Thoracic aorta (tissue), 2 donors: ENCODE measurements around the gene ATXN7. TPM values are rescaled to one million over a fixed set of nuclear protein-coding genes. Genes with fewer than 3 reads are reported as not detected.

ENCODE experiments used
- ATAC-seq: fragments of 150-250 bp; one replicate; pipeline ENCODE4 v1.8.0; 2017; ENCODE audit warnings: low read depth; ENCODE audit not compliant: insufficient number of reproducible peaks, low FRiP score
- DNase-seq: peaks from one replicate; pipeline ENCODE4 v3.0.0-alpha.2; 2020; ENCODE audit warnings: low spot score
- H3K27ac ChIP-seq, 2 donors: fragments of 200-600 bp; sonication (generic); 1 replicate in 1 of 2; 2 replicates in 1 of 2; pipeline ENCODE4 v1.5.1; 2016; ENCODE audit warnings: mild to moderate bottlenecking in 2 of 2, moderate library complexity in 2 of 2
- H3K27me3 ChIP-seq: fragments of 200-600 bp; sonication (generic); replicated peaks from 2 replicates; pipeline ENCODE4 v1.6.0; 2016; ENCODE audit warnings: mild to moderate bottlenecking; ENCODE audit not compliant: insufficient read depth
- H3K36me3 ChIP-seq: fragments of 200-600 bp; sonication (generic); one replicate; pipeline ENCODE4 v1.5.1; 2016
- H3K4me1 ChIP-seq, 2 donors: fragments of 200-600 bp; sonication (generic); 1 replicate in 1 of 2; 2 replicates in 1 of 2; pipeline versions ENCODE4 v1.5.1 to v1.6.0; 2016; ENCODE audit warnings: low read depth in 2 of 2, mild to moderate bottlenecking in 1 of 2; ENCODE audit not compliant: control insufficient read depth in 1 of 2
- H3K4me3 ChIP-seq: fragments of 200-600 bp; sonication (generic); 2 replicates; pipeline ENCODE4 v1.5.1; 2016; ENCODE audit warnings: mild to moderate bottlenecking
- H3K9me3 ChIP-seq: fragments of 200-600 bp; sonication (generic); 2 replicates; pipeline ENCODE4 v1.5.1; 2016
- CTCF ChIP-seq: fragments of 200-600 bp; sonication (generic); IDR thresholded peaks from one replicate; pipeline ENCODE4 v1.5.1; 2019; ENCODE audit warnings: antibody characterized with exemption
- total RNA-seq, 2 donors: library from RNA; depleted of rRNA; stranded (reverse); fragments of >200 nt; gene quantifications; one replicate each; pipeline versions ENCODE4 v1.1.0 to v1.2.3, GENCODE V29; 2016

The ATXN7 gene
- total RNA-seq, 2 donors from 2014 or later, result 32.5 to 38.4 TPM

GRCh38 chr3:63910891-63911290 is 47.2 kb downstream of the ATXN7 start:
- H3K36me3 ChIP-seq, result no peaks in the 10 kb centered on the region
- H3K4me3 ChIP-seq, result peak overlapping the region; percentile 94
- no peaks in the 10 kb centered on the region for H3K9me3 ChIP-seq
- TF ChIP-seq CTCF, result no peak
- H3K27ac ChIP-seq, result peak overlapping the region in 1 of 2 donors; percentile 98
- H3K27me3 ChIP-seq, result no peaks in the 10 kb centered on the region
- ATAC-seq (no peak), DNase-seq (no peak)
- H3K4me1 ChIP-seq, result peaks cover 15 to 26% of the 10 kb centered on the region in 2 donors

- Histone ChIP-seq H3K4me1 (peaks cover 15 to 26% of the 10 kb centered on the region in 2 donors), H3K27me3 (no peaks in the 10 kb centered on the region), H3K27ac (peak overlapping the region; percentile 92 to 98), H3K36me3 (no peaks in the 10 kb centered on the region), H3K9me3 (no peaks in the 10 kb centered on the region), H3K4me3 (peak overlapping the region; percentile 94)
- ATAC-seq (no peak), DNase-seq (no peak)
- no peak for TF ChIP-seq CTCF
These were observed 47.8 kb downstream of the ATXN7 start for GRCh38 chr3:63911509-63911872.

GRCh38 chr3:63911873-63912767 is 48.5 kb downstream of the ATXN7 start, which contains the start of gene SCAANT1:
SCAANT1 (minus strand) TSS chr3:63912383.
- DNase-seq (peak; percentile 75), ATAC-seq (peak; percentile 90)
- peak within 1 kb of the TSS; percentile 94 for H3K4me3 ChIP-seq
- H3K27ac ChIP-seq, result peak within 1 kb of the TSS; percentile 92 to 98
- no peaks in the 10 kb centered on the region for H3K9me3 ChIP-seq
- no peaks in the 10 kb centered on the region for H3K27me3 ChIP-seq
- H3K36me3 ChIP-seq, result no peaks in the 10 kb centered on the region
- no peak for TF ChIP-seq CTCF
- peaks cover 15 to 26% of the 10 kb centered on the region in 2 donors for H3K4me1 ChIP-seq

- peaks cover 15 to 26% of the 10 kb centered on the region in 2 donors for H3K4me1 ChIP-seq
- H3K4me3 ChIP-seq, result peak overlapping the region; percentile 94
- H3K36me3 ChIP-seq, result no peaks in the 10 kb centered on the region
- DNase-seq (no peak), ATAC-seq (peak; percentile 38)
- H3K27me3 ChIP-seq, result no peaks in the 10 kb centered on the region
- H3K27ac ChIP-seq, result peak overlapping the region; percentile 64 to 98
- H3K9me3 ChIP-seq, result no peaks in the 10 kb centered on the region
- no peak for TF ChIP-seq CTCF
These were observed 49.3 kb downstream of the ATXN7 start for GRCh38 chr3:63912768-63913588.

GRCh38 chr3:63914312-63914711 is 50.6 kb downstream of the ATXN7 start:
- no peak for TF ChIP-seq CTCF
- DNase-seq, result no peak
- Histone ChIP-seq H3K9me3 (no peaks in the 10 kb centered on the region), H3K27me3 (no peaks in the 10 kb centered on the region), H3K36me3 (no peaks in the 10 kb centered on the region), H3K27ac (peak overlapping the region in 1 of 2 donors; percentile 98), H3K4me3 (no peak overlapping the region), H3K4me1 (peaks cover 15 to 26% of the 10 kb centered on the region in 2 donors)
- no peak for ATAC-seq
